LoVo (cell line): Measurements from ENCODE around the gene ARNT2.

Experiments
- DNase-seq: peaks from one replicate; pipeline ENCODE4 v3.0.0-alpha.2; 2016; ENCODE audit warnings: low spot score

ARNT2 gene

DNA sequence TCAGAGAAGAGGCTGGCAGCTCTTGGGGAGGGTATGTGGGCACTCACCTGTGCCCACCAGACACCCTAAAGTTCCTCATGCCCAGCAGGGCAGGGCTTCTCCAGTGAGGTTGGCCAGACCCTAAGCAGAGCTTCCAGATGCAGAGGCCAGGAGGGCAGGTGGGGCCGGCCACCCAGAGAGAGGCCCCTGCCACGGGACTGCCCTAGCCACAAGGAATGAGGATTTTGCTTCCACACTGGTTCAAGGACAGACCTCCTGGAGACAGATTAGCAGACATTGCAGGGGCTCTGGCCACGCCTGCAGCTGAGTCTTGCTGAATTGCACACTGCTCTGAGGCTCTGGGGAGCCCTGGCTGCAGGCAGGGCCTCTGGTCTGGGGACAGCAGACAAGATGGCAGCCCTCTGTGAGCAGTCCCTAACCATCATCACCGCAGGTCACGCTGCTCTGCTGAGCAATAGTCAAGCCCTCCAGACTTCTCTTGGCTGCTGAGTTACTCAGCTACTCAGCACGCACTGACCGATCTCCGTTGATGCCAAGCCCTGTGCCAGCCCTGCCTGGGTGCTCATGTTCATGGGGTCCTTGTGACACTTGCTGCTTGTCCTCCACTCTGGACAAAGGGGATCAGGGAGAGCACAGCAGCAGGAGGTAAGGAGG lies 173.5 kb downstream of the ARNT2 start:
- DNase-seq = no peak

DNA sequence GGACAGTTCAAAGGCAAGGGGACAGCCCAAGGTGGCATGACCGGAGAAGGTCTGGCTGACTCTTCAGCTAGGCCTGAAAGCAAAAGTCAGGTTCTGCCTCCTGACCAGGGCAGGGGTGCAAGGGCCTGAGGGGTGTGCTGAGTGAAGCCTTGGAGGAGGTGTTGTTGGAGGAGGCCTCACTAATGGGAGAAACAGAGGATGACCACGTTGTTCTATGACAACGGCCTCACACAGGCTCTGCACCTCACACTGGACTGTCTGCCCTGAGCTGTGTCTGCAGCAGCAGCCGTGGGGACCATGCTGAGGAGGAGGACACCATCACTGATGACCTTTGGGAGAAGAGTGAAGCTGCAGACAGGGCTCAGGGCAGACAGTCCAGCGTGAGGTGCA lies 174.0 kb downstream of the ARNT2 start:
- no peak for DNase-seq

DNA sequence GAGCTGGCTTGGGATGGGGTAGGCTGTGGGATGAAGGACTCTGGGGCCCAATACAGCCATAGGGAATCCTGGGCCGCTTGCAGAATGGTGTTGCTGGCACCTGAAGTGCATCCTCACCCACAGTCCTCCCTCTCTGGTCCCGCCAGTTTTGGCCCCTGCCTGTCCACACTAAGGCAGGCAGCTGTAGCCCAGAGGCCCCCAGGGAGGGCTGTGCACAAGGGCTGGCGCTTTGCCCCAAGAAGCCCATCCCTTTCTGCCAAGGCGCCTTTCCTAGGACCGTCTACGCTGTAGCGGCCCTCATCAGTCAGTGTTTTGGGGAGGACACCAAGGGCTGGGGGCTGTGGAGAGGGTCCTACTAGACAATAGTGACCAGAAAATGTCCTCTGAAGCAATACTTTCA lies 174.7 kb downstream of the ARNT2 start:
- DNase-seq = no peak

DNA sequence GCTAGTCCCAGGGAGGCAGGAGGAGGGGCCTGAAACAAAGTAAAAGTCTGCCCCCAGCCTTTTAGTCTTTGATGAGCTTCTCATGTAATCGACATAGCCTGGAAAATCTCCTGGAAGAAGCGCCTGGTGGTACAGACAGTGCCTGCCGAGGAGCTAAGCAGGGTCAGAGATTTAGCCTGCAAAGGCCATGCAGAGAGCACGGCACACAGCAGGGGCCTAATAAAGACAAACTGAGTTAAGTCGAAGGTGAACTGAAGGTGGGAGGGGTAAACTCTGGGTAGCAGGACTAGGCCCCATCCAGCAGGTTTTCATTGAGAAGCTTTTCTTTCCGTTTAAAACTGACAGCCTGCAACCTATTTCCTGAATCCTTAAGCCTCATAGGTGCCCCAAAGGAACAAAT lies 175.4 kb downstream of the ARNT2 start:
- no peak for DNase-seq

DNA sequence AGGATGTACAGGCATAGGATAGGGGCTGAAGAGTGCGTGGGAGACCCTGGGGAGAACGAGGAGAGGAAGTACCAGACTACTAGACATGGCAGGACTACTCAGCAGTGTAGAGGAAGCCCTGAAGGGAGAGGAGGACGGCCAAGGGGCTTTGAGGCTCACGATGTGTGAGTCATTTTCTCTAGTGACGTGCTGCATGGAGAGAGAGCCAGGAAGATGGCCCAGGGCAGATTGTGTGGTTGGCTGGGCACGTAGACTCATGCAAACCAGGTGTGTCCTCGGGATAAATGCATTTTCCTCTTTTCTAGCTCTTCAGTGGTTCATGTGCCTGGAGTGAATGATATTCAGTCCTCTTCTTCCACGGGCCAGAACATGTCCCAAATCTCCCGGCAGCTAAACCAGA lies 175.9 kb downstream of the ARNT2 start:
- DNase-seq = no peak

DNA sequence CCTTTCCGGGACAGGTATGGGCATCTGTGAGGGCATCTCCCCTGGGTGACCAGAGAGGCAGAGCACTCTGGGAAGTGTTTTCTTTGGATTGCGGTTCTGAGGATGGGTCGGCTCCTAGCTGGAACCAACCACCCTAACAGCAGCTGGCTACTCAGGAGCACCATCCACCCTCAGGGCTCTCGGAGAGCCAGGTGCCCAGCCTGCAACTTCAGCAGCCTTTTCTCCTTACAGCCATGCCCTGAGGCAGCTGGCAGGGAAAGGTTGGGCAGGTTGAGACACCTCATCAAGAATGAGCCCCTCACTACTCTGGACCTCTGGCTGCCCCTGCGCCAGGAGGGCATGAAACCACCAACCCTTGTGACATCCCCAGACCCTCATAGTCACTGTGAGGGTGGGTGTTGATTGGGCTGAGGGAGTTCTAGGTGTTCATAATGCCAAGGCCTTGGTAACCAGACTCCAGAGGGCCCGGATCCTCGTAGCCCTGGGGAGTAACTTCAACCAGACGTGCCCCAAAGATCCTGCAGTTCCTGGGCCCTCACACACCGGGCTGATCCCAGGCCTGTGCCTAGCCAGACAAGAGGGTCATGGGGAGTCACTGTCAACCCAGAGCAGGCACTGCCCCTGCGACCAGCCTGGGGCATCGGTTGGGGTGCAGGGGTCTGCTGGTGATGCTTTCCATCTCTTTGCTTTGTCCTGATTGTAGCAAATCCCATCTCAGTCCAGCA lies 176.5 kb downstream of the ARNT2 start:
- DNase-seq = no peak

DNA sequence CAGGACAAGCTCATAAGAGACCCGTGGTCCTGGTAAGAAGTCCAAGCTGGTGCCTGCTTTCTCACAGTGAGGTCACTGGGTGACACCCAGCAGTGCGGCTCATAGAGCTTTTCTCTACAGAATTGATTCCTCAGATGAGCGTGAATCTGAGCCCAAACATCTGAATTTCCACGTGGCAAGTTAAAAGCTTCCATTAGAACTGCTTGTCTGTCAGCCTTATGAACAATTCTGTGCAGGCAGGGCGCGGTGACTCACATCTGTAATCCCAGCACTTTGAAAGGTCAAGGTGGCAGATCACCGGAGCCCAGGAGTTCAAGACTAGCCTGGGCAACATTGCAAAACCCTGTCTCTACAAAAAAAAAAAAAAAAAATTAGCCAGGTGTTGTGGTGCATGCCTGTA lies 177.8 kb downstream of the ARNT2 start:
- no peak for DNase-seq

DNA sequence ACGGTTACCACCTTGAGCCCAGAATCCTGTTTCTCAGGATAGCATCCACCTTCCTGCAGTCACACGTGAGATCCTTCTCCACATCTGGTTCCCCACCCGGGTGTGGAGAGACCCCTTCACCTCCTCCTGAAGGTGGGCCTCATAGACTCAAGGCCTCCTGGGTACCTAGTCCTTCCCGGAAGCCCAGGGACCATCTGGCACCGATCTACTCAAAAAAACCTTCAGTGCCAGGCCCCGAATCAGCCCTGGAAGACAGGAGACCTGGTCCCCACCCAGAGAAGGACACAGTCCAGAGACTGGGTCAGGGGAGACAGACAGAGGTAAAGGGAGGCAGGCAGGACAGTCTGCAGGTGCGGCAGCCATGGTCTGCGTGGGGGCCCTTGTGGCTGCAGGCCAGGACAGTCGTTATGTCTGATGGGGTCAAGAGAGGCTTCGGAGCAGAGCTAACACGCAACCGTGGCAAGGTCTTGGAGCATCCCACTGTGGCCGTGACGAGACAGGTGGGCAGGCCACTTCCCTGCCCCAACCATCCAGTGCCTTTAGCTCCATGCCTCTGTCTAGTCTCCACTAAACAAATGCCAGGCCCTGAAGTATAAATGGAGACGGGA lies 178.7 kb downstream of the ARNT2 start:
- DNase-seq = no peak

DNA sequence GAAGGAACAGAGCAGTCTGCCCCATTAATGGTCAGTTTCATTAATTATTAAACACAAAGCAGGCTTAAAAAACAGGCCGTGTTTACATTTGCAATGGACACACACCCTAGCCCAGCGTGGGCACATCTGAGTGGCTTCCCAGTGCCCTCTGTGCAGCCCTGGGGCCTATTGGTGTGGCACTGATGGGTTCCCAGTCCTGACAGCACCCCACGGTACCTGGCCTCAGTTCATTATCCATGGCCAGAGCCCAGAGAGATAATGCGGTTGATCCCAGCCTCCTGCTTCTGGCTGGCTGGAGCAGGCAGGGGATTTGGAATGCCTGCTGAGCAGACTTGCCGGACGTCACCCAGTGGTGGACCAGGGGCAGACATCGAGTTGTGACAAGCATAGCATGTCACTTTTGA lies 180.4 kb downstream of the ARNT2 start:
- no peak for DNase-seq

DNA sequence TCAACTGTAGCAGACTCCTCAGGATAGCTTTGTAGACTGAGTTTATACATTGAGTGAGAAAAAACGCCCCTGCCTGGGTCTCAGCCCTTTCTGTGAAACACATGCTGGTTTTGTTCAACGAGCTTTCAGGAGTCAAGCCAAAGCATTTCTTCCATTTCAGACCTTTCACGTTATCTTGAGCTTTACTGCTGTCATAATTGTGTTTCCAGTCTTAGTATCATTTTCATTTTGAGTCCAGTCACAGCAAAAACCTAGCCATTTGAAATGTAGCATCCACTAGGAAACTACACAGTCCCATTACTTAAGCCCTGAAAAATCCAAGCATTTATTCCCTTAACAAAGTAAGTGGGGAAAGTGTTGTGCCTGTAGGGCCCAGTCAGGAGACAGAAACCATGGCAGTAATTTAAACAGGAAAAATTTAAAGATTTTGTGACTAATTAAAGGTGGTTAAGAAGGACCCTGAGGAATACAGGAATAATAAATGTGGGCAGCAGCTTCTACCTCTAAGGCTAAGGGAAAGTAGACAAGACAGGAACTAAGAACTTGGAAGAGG lies 180.9 kb downstream of the ARNT2 start:
- DNase-seq = no peak

DNA sequence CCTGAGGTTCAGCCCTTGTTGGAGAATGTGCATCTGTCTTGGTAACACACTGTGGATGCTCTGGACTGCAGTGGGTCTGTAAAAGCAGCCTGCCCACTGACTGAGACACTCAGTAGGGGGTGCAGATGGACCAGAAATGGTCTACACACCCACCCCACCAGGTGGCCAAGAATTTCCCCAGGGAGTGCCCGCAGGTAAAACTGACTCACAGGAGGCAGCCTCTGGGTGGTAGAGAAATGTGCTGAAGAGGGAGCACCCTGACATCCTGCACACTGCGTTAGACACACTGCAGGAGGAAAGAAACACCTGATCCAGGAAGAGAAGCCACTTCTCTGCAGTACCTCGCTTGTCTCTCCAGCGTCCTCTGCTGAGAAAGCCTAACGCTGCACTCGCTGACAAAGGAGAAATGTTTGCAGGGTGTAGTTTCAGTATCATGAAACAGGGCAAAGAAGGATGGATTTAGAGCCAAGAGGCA lies 181.4 kb downstream of the ARNT2 start:
- DNase-seq = peak; percentile 84

DNA sequence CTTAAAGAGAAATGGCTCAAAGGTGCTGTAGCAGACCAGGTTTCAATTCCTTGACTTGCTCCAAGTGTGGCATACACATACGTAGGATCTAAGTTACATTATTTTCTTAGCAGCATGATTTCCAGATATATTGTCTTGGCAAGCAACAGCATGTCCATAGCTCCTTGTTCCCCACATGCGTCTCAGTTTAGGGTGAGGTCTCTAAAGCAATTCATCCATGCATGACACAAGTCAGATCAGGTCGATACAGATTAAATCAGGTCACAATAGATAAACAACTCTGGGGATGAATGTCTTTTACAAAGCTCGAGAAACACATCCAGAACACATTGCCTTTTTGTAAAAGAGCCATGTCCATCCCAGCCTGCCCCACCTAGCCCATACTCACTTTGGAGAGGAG lies 182.0 kb downstream of the ARNT2 start:
- DNase-seq = no peak

DNA sequence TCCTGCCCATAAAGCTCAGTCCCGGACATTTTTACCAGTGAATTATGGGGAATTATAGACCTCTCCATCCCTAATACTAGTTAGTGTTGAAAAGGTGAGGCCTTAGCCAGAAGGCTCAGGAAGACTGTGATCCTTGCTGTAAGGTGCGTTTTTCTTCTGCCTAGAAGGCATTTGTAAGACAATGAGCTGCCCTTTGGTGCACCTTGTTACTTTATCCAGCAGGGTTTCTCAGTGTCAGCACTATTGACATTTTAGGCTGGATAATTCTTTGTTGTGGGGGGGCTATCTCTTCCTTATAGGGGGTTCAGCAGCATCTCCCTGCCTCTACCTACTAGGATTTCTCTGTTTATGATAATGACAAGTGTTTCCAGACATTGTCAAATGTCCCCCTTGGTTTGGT lies 182.8 kb downstream of the ARNT2 start:
- DNase-seq = no peak

DNA sequence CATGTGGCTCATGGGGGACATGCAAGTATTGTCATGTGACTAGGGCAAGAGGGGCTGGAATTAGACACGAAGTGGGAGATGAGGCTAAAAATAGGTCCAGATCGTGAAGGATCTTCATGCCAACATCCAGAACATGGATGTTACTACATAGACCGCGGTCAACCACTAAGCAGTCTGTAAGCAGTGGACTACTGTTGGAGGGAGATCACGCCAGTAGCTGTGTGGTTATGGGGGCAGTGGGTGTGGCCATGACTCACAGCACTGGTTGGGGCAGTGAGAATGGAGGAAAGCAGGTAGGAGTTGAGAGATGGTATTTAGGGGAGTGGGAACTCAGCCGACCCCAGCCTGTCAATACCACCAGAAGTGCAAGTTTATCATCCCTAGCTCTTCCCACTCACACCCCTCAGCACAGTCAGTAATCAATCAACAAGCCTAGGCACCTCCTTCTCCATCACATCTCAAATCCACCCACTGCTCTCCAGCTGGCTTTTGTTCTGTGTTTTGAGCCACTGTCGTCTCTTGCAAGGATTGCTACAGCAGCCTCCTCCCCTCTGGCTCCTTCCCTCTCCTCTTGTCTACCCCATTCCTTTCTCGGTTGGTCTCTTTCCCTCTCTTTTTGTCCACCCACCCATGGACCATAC lies 183.8 kb downstream of the ARNT2 start:
- no peak for DNase-seq

DNA sequence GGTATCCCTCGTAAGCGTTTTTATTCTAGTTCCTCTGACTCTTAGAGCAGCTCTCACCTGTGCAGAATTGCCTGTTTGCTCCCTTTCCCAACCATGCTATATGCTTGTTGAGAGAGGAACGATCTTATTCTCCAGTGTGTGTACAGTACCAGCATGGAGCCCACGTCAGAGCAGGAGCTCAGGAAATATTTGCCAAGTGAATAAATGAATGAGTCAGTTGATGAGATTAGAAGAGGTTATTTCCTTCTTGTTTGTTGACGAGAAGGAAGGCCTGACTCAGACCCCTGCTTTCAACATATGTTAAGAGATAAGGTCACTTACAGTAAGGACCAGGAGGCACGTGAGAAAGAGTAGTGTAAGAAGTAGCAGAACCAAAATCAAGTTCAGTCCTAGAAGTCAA lies 184.6 kb downstream of the ARNT2 start:
- peak; percentile 79 for DNase-seq

DNA sequence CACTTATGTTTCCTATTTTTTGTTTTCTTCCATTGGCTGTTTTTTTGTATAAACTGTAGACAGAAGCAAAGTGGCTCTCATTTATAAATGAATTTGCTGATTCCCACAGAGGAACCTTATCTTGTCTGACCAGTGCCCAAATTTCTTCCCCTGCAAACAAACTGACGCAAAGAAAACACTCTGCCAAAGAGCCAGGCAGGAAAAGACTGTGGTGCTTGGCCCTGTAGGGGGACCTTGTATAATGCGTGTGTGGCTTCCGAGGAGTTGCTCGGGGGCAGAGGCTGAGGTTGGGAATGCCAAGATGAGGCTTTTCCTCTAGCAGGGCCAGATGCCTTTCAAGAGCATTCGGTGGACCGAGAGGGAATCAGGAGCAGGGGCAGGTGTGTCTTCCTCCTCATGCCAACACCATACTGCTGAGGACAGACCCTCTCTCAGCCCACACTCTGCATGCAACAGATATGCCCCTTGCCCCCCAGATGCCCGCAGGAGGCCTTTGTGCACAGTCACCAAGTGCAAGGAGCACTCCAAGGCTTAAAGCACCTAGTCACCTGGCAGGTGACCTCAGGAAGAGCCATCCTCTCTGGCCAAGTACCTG lies 186.7 kb downstream of the ARNT2 start:
- DNase-seq = no peak

DNA sequence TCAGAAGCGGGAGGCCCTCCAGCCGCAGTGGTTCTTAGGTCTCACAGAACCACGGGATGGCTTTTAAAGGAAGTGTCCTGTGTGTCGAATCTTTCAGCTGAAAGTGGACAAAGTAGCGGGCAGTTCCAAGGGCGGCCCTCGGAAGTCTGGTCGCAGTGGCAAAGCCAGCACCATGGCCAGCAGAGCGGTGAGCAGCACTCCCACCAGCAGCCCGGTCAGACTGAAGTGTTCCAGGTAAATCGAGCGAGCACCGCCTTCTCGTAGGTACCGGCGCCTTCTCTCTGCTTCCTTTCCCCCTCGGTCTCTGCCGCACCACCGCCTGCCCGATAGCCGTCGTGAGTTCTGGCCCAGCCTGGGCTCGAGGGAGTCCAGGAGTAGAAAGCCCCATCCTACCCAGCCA lies 187.3 kb downstream of the ARNT2 start:
- no peak for DNase-seq

DNA sequence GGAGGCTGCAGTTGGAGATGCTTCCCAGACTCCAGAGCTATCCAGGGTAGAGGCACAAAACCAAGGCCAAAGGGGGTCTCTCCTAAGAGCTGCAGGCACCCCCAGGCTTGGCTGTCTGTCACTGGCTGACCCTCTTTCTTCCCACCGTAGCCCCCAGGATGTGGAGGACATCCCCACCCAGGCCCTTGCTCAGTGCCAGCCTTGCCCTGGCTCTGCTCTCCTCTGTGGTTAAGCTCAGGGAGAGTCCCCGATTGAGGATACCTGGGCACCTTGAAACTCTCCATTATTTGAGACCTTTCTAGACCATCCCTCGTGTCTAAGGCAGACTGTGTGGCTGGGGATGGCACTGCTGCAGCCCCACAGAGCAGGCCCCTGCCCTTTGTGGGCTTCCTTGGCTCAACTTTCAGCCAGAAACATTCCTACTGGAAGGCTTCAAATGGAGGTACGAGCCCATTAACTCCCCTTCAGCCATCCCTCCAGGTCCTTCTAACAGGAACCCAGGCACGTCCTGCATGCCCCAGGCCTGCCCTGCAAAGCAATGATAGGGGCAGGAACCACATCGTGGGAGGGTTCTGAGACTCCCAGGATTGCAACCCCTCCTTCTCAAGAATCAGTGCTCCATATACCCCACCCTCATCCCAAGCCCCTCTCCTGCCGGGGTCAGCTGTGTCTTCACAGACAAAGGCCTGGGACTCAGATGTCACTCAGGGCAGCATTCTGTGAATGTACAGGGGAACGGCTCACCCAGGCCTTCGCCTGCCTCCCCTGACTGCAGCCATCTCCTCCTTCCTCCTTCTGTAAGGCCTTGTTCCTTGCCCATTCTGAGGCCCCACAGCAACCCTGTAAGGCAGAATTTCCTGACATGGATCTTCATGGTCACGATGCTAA lies 188.0 kb downstream of the ARNT2 start:
- DNase-seq = no peak

DNA sequence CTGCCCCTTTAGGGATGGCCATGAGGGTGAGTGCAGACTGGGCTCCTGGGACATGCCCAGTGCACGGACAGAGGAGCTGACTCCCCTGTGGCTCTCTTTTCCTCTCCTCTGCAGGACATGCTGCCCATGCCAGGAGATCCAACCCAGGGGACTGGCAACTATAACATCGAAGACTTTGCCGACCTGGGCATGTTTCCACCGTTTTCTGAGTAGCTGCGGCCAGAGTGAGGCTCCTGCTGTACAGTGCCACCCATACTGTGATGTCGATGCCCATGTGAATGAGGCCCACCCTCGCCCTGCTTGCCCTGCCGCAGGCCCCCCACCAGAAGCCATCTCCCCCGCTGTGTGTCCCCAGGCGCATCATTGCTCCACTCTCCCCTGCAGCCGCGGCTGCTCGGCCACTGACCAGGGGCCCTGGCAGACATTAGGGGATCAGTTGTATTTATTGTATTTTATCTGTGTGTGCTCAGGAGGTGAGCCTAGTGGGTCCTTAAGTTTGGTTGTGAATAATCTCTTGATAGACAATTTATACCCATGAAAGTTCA lies 189.4 kb downstream of the ARNT2 start:
- DNase-seq = no peak

DNA sequence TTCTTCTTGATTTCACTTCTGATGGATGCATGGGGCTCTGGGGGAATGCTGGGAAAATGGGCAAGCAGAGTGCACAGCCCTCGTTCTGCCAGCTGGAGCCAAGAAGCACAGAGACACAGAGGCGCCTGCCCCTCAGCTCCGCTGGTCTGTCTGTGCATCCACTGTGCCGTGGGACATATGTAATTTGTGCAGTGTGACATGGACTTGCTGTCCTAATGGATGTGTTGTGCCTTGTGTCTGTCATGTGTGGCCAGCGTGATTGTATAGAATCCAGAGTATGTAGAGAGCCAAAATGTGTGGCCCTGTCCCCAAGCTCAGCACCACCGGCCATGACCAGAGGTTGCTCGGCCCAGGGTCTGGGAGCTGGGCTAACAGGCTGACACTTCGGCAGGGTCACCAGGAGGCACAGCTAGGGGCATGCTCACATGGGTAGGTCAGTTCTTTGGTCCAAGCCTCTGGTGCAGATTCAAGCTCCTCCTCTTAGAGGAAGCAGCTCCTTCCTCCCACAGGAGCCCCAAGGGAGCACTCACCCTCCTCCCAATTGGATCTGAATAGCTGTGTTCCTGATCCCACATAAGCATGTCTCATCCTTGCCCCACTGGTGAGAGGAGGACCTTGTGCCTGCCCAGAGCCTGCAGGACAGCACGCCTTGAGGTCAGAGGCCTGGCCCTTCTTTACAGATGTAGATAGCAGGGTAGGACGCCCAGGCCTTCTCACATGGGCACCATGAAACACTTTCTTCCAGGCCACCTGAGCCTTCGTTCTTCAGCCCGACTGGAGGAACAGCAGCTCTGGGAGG lies 190.1 kb downstream of the ARNT2 start:
- no peak for DNase-seq
